ENCODE results near the gene ACACA.

ACACA gene

DNA sequence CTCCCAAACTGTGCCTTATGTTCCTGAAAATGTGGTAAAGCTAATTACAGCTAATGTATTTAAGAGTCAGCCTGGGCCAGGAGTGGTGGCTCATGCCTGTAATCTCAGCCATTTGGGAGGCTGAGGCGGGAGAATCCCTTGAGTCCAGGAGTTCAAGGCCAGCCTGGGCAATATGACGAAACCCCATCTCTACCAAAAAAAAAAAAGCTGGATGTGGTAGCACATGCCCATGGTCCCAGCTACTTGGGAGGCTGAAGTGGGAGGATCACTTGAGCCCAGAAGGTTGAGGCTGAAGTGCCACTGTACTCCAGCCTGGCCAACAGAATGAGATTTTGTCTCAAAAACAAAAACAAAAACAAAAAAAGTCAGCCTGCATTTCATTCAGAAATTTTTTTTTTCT is 64.0 kb downstream of the ACACA start:
- Histone ChIP-seq H3K9ac (no peak overlapping the region), H3K36me3 (peaks cover under 1 to 94% (median 72%) of the 10 kb centered on the region in 11 experiments; a peak in 21 of 22 replicates), H3K4me2 (no peak overlapping the region), H3K27ac (no peak overlapping the region), H3K4me1 (peaks cover 0 to 10% (median 3%) of the 10 kb centered on the region in 10 experiments; a peak in 6 of 20 replicates), H4K20me1 (peaks cover 0 to 100% (median 90%) of the 10 kb centered on the region in 11 experiments; a peak in 18 of 22 replicates), H3K4me3 (no peak overlapping the region), H3K27me3 (no peaks in the 10 kb centered on the region), H3K9me3 (replicated peaks in 1 of 11) (peaks cover 0 to 9% (median 8%) of the 10 kb centered on the region in 11 experiments; a peak in 18 of 22 replicates)
- TF ChIP-seq Cebpa-rat (IDR thresholded peaks at IDR 0.05), result no peak

DNA sequence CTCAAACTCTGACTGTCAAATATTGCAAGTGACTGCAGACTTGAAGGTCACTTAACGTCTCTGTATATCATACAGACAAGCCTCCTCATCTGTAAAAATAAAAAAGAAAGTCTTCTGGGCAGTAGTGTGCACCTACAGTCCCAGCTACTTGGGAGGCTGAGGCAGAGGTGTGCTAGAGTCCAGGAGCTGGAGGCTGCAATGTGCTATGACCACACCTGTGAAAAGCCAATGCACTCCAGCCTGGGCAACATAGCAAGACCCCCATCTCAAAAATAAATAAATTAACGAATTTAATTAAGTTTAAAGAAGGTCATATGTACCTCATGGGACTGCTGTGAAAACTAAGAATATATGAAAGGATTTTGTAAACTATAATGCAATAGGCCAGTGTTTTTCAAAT is 65.8 kb downstream of the ACACA start:
- H3K9ac ChIP-seq, result no peak overlapping the region
- no peak for TF ChIP-seq Cebpa-rat (IDR thresholded peaks at IDR 0.05)
- H3K27me3 ChIP-seq, result no peaks in the 10 kb centered on the region
- no peak overlapping the region for H3K4me2 ChIP-seq
- H3K27ac ChIP-seq, result no peak overlapping the region
- H3K4me1 ChIP-seq, result peaks cover 0 to 10% (median 3%) of the 10 kb centered on the region in 10 experiments; a peak in 6 of 20 replicates
- H3K9me3 ChIP-seq (replicated peaks in 1 of 11), result peaks cover 0 to 7% (median 0%) of the 10 kb centered on the region in 11 experiments; a peak in 2 of 22 replicates
- H4K20me1 ChIP-seq, result peaks cover 0 to 100% (median 89%) of the 10 kb centered on the region in 11 experiments; a peak in 18 of 22 replicates
- no peak overlapping the region for H3K4me3 ChIP-seq
- H3K36me3 ChIP-seq, result peaks cover 10 to 95% (median 78%) of the 10 kb centered on the region in 11 experiments

DNA sequence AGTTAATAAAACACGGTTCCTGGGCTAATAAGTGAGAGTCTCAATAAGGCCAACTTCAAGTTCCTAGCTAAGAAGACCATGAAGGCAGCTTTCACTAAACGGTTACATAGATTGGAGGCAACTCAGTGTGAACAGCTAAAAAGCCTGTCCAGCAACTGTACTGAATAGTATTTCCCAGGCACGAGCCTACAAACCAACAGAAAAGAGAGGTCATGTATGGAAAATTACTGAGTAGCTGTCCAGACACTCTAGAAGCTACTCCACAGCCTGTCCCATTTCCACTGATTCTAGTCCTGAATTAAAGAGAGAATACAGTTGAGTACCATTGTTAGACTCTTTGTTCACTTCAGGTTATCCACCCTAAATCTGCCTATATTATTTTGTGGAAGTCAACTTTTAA is 67.3 kb downstream of the ACACA start:
- peaks cover 10 to 95% (median 78%) of the 10 kb centered on the region in 11 experiments for H3K36me3 ChIP-seq
- peaks cover 0 to 7% (median 0%) of the 10 kb centered on the region in 11 experiments; a peak in 2 of 22 replicates for H3K9me3 ChIP-seq (replicated peaks in 1 of 11)
- H3K4me2 ChIP-seq, result no peak overlapping the region
- no peak overlapping the region for H3K4me3 ChIP-seq
- H3K27ac ChIP-seq, result no peak overlapping the region
- TF ChIP-seq Cebpa-rat (IDR thresholded peaks at IDR 0.05), result no peak
- H4K20me1 ChIP-seq, result peaks cover 0 to 100% (median 86%) of the 10 kb centered on the region in 11 experiments; a peak in 18 of 22 replicates
- H3K27me3 ChIP-seq, result no peaks in the 10 kb centered on the region
- H3K4me1 ChIP-seq, result peaks cover 0 to 10% (median 3%) of the 10 kb centered on the region in 10 experiments; a peak in 6 of 20 replicates
- no peak overlapping the region for H3K9ac ChIP-seq

DNA sequence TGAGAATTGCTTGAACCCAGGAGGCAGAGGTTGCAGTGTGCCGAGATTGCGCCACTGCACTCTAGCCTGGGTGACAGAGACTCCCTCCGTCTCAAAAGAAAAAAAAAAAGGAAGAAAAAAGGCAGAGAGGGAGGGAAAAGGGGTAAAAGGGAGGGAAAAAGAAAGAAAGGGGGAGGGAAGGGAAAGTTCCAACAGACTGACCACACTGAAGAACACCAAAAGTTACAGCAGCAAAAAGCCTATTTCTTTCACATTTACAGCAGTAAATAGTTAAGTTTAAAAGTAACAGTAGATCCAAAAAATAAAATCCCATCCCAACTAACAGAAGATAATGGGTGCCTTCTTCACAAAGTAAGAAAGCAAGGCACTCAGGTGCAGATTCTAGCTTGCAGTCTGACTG is 67.8 kb downstream of the ACACA start:
- Histone ChIP-seq H3K4me2 (no peak overlapping the region), H3K4me1 (peaks cover 0 to 14% (median 7%) of the 10 kb centered on the region in 10 experiments; a peak in 9 of 20 replicates), H3K9ac (no peak overlapping the region), H4K20me1 (peaks cover 0 to 100% (median 86%) of the 10 kb centered on the region in 11 experiments; a peak in 18 of 22 replicates), H3K36me3 (peaks cover 10 to 95% (median 78%) of the 10 kb centered on the region in 11 experiments), H3K9me3 (replicated peaks in 1 of 11) (peaks cover 0 to 7% (median 0%) of the 10 kb centered on the region in 11 experiments; a peak in 2 of 22 replicates), H3K4me3 (no peak overlapping the region), H3K27ac (no peak overlapping the region), H3K27me3 (no peaks in the 10 kb centered on the region)
- TF ChIP-seq Cebpa-rat (IDR thresholded peaks at IDR 0.05), result no peak

DNA sequence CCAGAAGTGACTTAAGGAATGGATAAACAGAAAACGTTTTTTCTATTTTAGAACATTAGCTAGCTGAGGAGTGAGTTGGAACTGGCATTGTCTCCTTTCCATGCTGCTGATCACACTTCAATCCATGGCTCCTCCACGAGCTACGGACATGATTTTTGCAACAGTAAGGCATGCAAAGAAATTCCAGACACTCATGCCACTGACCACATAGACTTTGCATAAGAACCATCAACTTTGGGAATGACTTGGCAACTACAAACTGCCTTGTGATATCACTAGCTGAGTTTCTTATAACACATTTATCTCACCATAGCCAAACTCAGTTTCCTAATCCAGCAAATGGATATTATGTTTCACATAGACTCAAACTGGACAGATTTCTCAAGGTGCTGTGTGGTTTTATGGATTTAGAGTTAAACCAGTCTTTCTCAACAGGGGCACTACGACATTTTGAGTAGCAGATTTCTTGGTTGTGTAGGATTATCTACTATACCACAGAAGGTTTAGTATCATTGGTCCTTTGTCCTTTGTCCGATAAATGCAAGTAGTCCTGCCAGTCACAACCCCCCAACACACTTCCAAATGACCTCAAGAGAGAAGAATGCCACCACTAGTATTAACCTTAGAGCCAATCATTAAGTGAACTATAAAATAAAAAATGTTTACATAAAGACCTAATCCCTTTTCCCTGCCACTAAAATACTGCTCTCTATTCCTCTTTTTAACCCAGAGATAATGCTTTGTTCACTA is 79.1 kb downstream of the ACACA start:
- Histone ChIP-seq H3K36me3 (peaks cover 60 to 99% (median 90%) of the 10 kb centered on the region in 11 experiments), H3K27ac (no peak overlapping the region), H3K4me3 (no peak overlapping the region), H3K27me3 (no peaks in the 10 kb centered on the region), H3K9ac (no peak overlapping the region), H3K9me3 (replicated peaks in 1 of 11) (no peaks in the 10 kb centered on the region), H3K4me2 (no peak overlapping the region), H4K20me1 (peaks cover 0 to 83% (median 44%) of the 10 kb centered on the region in 11 experiments; a peak in 17 of 22 replicates), H3K4me1 (no peaks in the 10 kb centered on the region)
- TF ChIP-seq Cebpa-rat (IDR thresholded peaks at IDR 0.05), result no peak

DNA sequence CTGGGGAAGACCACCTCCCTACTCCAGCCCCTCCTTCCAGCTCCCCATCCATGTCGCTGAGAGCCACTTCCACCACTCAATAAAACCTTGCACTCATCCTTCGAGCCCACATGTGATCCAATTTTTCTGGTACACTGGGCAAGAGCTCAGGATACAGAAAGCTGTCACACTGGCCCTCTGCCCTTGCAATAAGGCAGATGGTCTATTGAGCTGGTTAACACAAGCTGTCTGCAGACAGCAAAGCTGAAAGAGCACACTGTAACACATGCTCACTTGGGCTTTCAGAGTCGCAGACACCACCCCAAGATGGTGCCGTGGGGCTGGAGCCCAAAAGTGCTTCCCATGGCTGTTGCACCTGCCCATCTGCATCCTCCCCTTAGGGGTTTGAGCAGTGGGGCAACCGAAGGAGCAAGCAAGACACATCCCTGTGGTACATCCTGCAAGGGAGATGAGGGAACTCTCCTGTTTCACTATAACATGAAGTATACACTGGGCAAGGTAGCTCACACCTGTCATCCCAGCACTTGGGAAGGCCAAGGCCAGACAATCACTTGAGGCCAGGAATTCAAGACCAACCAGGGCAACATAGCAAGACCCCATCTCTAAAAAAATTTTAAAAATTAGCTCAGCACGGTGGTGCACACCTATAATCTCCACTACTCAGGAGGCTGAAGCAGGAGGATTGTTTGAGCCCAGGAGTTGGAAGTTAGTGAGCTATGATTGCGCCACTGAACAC is 83.6 kb downstream of the ACACA start:
- Histone ChIP-seq H3K9ac (no peak overlapping the region), H3K4me2 (no peak overlapping the region), H3K9me3 (replicated peaks in 1 of 11) (no peaks in the 10 kb centered on the region), H3K36me3 (peaks cover 44 to 94% (median 80%) of the 10 kb centered on the region in 11 experiments), H4K20me1 (peaks cover 0 to 77% (median 43%) of the 10 kb centered on the region in 11 experiments; a peak in 17 of 22 replicates), H3K4me1 (peaks cover 0 to 16% (median 0%) of the 10 kb centered on the region in 10 experiments; a peak in 7 of 20 replicates), H3K27me3 (no peaks in the 10 kb centered on the region), H3K4me3 (no peak overlapping the region), H3K27ac (no peak overlapping the region)
- TF ChIP-seq Cebpa-rat (IDR thresholded peaks at IDR 0.05), result no peak

DNA sequence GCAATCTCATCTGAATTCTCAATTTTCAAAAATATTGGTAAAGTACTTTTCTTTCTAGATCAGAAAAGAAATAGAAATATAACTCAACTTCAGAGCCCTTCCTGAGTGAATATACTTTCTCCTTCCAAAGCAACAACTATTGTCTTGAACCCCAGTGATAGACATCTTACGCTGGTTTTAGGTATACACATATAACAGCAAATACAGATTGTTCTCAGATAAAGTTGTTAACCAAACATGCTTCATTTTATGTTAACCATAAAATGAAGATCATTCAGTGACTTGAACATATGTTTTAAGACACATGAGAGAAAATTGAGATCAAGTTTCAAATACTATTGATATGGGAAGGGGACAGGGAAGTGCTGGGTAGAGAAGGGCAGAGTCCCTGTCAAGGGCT is 84.5 kb downstream of the ACACA start:
- no peak overlapping the region for H3K4me3 ChIP-seq
- H3K9me3 ChIP-seq (replicated peaks in 1 of 11), result no peaks in the 10 kb centered on the region
- peaks cover 35 to 94% (median 79%) of the 10 kb centered on the region in 11 experiments for H3K36me3 ChIP-seq
- H3K9ac ChIP-seq, result no peak overlapping the region
- TF ChIP-seq Cebpa-rat (IDR thresholded peaks at IDR 0.05), result no peak
- peaks cover 0 to 77% (median 44%) of the 10 kb centered on the region in 11 experiments; a peak in 16 of 22 replicates for H4K20me1 ChIP-seq
- peaks cover 0 to 21% (median 0%) of the 10 kb centered on the region in 10 experiments; a peak in 7 of 20 replicates for H3K4me1 ChIP-seq
- H3K27ac ChIP-seq, result no peak overlapping the region
- no peak overlapping the region for H3K4me2 ChIP-seq
- no peaks in the 10 kb centered on the region for H3K27me3 ChIP-seq

DNA sequence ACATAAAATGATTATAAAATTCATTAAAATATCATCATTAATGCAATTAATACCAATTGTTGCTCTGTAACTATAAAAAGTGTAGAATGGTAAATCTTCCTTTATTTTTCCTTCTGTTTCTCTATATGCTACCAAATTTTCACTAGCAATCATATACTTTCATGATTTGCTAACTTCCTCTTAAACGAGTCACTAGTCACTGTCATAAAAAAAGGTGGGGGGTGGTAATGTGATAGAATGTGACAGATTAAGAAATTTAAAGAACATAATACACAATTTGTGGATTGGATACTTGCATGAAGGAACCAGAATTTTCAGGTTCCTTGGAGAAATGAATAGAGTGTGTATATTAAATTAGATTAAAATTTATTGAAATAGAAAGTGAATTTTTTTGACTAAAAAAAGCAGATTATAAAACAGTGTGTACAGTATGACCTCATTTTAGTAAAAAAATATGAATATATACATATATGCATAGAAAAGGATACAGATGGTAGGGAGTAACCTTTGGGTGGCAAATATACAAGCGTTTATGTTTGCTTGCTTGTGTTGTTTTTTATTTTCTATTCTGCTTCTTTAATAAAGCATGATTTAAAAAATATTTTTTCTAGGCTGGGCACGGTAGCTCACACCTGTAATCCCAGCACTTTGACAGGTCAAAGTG is 87.6 kb downstream of the ACACA start:
- no peak for TF ChIP-seq Cebpa-rat (IDR thresholded peaks at IDR 0.05)
- Histone ChIP-seq H3K9ac (no peak overlapping the region), H3K27ac (no peak overlapping the region), H3K36me3 (peaks cover 35 to 94% (median 77%) of the 10 kb centered on the region in 11 experiments), H3K27me3 (no peaks in the 10 kb centered on the region), H3K4me1 (peaks cover 0 to 21% (median 0%) of the 10 kb centered on the region in 10 experiments; a peak in 7 of 20 replicates), H3K4me3 (no peak overlapping the region), H3K9me3 (replicated peaks in 1 of 11) (no peaks in the 10 kb centered on the region), H4K20me1 (peaks cover 0 to 83% (median 48%) of the 10 kb centered on the region in 11 experiments; a peak in 16 of 22 replicates), H3K4me2 (no peak overlapping the region; a peak in 1 of 22 replicates)
